ENCODE results near the gene MOB1A. TPM values are rescaled to one million over a fixed set of nuclear protein-coding genes. Genes with fewer than 3 reads are reported as not detected.
"Not testable (repeated sequence)": the region's sequence is repeated elsewhere in the genome, so short reads cannot be mapped to it uniquely, and the experiment has no call there.

Gene MOB1A
- total RNA-seq, 2 donors from 2014 or later, result 26.7 to 37.9 TPM

DNA sequence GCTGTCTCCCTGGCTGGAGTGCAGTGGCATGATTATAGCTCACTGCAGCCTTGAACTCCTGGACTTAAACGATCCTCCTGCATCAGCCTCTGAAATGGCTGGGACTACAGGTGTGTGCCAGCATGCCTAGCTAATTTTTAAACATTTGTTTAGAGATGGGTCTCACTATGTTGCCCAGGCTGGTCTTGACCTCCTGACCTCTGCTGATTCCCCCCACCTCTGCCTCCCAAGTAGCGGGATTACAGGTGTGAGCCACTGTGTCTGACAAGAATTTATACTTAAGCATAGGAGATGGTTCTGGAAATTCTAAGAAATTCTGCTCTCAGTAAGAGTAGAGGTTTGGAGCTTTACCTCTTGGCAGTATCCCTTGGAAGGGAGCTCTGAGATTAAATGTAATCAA is 38.0 kb upstream of the MOB1A start:
- WGBS, 2 donors, result 49 to 50% methylated on average over 2 of the region's 2 CpGs
- TF ChIP-seq, protein P1, sequence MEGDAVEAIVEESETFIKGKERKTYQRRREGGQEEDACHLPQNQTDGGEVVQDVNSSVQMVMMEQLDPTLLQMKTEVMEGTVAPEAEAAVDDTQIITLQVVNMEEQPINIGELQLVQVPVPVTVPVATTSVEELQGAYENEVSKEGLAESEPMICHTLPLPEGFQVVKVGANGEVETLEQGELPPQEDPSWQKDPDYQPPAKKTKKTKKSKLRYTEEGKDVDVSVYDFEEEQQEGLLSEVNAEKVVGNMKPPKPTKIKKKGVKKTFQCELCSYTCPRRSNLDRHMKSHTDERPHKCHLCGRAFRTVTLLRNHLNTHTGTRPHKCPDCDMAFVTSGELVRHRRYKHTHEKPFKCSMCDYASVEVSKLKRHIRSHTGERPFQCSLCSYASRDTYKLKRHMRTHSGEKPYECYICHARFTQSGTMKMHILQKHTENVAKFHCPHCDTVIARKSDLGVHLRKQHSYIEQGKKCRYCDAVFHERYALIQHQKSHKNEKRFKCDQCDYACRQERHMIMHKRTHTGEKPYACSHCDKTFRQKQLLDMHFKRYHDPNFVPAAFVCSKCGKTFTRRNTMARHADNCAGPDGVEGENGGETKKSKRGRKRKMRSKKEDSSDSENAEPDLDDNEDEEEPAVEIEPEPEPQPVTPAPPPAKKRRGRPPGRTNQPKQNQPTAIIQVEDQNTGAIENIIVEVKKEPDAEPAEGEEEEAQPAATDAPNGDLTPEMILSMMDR (IDR thresholded peaks at IDR 0.05), result no peak
- no peak for TF ChIP-seq POLR2A (IDR thresholded peaks at IDR 0.05)

DNA sequence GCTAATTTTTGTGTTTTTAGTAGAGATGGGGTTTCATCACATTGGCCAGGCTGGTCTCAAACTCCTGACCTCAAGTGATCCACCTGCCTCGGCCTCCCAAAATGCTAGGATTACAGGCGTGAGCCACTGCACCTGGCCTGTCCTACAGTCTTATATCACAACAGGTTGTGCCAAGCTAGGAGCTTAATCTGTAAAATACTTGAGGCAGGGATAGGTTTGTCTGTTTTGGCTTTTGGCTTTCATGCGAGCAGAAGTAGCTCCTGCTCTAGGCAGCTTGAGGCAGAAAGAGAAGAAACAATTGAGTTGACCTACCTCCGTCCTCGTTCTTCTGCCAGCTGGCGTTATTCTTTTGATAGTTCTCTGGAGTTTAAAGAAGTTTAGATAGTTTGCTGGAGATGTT is 37.1 kb upstream of the MOB1A start:
- DNase-seq; H3K36me3 ChIP-seq (replicated peaks in 1 of 2; ENCODE audit: insufficient read depth in 1 of 2, low read depth in 2 of 2); ATAC-seq; H3K4me1 ChIP-seq; H3K4me3 ChIP-seq; H3K9me3 ChIP-seq; H3K27ac ChIP-seq; H3K27me3 ChIP-seq; intact Hi-C loops (cut with DNase I): not testable (repeated sequence)
- WGBS, 2 donors, result 86 to 88% methylated on average over 6 of the region's 6 CpGs

More for the DNA sequence above, 38.0 kb upstream of the MOB1A start:
- no peak overlapping the region for H3K4me3 ChIP-seq
- H3K27ac ChIP-seq, result no peak overlapping the region
- DNase-seq (no peak), ATAC-seq (no peak)
- H3K36me3 ChIP-seq (replicated peaks in 1 of 2; ENCODE audit: insufficient read depth in 1 of 2, low read depth in 2 of 2), result peaks cover 0 to 4% of the 10 kb centered on the region in 2 donors
- H3K9me3 ChIP-seq, result no peaks in the 10 kb centered on the region
- intact Hi-C loops (cut with DNase I), result no loop called here
- H3K27me3 ChIP-seq, result no peaks in the 10 kb centered on the region
- H3K4me1 ChIP-seq, result no peaks in the 10 kb centered on the region

- no peak overlapping the region for H3K4me3 ChIP-seq
- H3K4me1 ChIP-seq, result no peaks in the 10 kb centered on the region
- H3K27ac ChIP-seq, result no peak overlapping the region
- peaks cover 0 to 9% of the 10 kb centered on the region in 2 donors for H3K36me3 ChIP-seq (replicated peaks in 1 of 2; ENCODE audit: insufficient read depth in 1 of 2, low read depth in 2 of 2)
- WGBS, 2 donors, result 62 to 76% methylated on average over 3 of the region's 3 CpGs
- H3K9me3 ChIP-seq, result no peaks in the 10 kb centered on the region
- no peak for TF ChIP-seq POLR2A (IDR thresholded peaks at IDR 0.05)
- TF ChIP-seq, protein P1 (IDR thresholded peaks at IDR 0.05), result no peak
- no peak for DNase-seq
- intact Hi-C loops (cut with DNase I), result no loop called here
- no peak for ATAC-seq
- H3K27me3 ChIP-seq, result no peaks in the 10 kb centered on the region
Measured at GRCh38 chr2:74212702-74213410, 34.2 kb upstream of the MOB1A start.

- intact Hi-C loops (cut with DNase I), result no loop called here
- TF ChIP-seq, protein P1 (IDR thresholded peaks at IDR 0.05), result no peak
- no peak for TF ChIP-seq POLR2A (IDR thresholded peaks at IDR 0.05)
- Histone ChIP-seq H3K9me3 (no peaks in the 10 kb centered on the region), H3K36me3 (replicated peaks in 1 of 2; ENCODE audit: insufficient read depth in 1 of 2, low read depth in 2 of 2) (peaks cover 0 to 6% of the 10 kb centered on the region in 2 donors), H3K27ac (peak overlapping the region in 3 of 4 donors; percentile 25 to 74 (median 67)), H3K27me3 (no peaks in the 10 kb centered on the region), H3K4me3 (no peak overlapping the region), H3K4me1 (peaks cover 31% of the 10 kb centered on the region)
- no peak for DNase-seq
- ATAC-seq, result peak; percentile 74
- 49 to 63% methylated on average over 6 of the region's 6 CpGs for WGBS, 2 donors
Measured at GRCh38 chr2:74206180-74206688, 27.6 kb upstream of the MOB1A start.

GRCh38 chr2:74205596-74205995 is 26.9 kb upstream of the MOB1A start:
- DNase-seq, result peak; percentile 49 to 67 (median 62)
- 20 to 28% methylated on average over 6 of the region's 6 CpGs for whole genome bisulfite sequencing, 2 donors
- no peaks in the 10 kb centered on the region for H3K27me3 ChIP-seq
- no peak for TF ChIP-seq POLR2A (IDR thresholded peaks at IDR 0.05)
- TF ChIP-seq, protein P1 (IDR thresholded peaks at IDR 0.05), result no peak
- peak; percentile 81 for ATAC-seq
- no peak overlapping the region for H3K4me3 ChIP-seq
- H3K4me1 ChIP-seq, result peaks cover 38% of the 10 kb centered on the region
- peaks cover 0 to 3% of the 10 kb centered on the region in 2 donors for H3K36me3 ChIP-seq (replicated peaks in 1 of 2; ENCODE audit: insufficient read depth in 1 of 2, low read depth in 2 of 2)
- H3K27ac ChIP-seq, result peak overlapping the region in 3 of 4 donors; percentile 24 to 74 (median 67)
- no peaks in the 10 kb centered on the region for H3K9me3 ChIP-seq
- intact Hi-C loops (cut with DNase I), result no loop called here

Measured in body of pancreas (tissue), 4 donors.